ENCODE results near the gene ISG15. TPM values are rescaled to one million over a fixed set of nuclear protein-coding genes. Genes with fewer than 3 reads are reported as not detected.
"Not testable (repeated sequence)": the region's sequence is repeated elsewhere in the genome, so short reads cannot be mapped to it uniquely, and the experiment has no call there.

Gene ISG15
- total RNA-seq, 1 donor from 2014 or later: 53.7 TPM

DNA sequence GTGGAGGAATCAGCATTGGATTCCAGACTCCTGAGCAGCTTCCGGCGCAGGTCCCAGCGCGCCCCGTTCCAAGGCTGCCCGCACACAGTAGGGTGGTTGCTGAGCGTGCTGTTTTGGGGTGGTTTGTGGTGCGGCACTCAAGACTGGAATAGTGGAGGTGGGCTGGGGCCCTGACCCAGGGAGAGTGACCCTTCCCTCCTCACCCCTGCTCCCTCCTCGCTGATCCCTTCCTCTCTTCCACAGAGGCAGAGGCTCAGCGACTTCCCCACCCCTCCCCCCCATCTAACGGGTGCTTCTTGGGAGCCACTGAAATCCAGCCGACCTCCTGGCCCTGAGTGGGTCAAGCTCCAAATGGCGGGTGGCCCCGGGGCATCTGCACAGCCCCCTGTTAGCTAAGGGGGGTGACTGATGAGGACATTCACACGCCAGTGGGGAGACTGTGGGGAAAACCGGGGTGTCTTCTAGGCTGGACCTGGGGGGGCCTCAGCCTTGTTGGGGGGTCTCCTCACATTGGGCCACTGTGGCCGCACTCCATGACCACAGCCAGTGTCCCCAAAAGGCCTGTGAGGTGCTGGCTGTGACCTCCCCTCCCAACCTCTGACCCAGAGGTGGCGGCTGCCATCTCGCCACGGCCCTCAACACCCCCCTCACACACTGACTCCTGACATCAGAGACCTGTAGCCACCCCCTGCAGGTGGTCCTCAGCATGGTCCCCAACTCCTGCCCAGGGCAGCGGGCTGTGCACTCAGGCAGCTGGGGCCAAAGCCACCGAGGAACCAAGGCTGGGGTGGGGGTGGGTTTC, 9.5 kb upstream of the ISG15 start:
- peaks cover 25% of the 10 kb centered on the region for H3K27me3 Mint-ChIP-seq (ENCODE audit: insufficient read depth)
- H3K36me3 Mint-ChIP-seq (ENCODE audit: low read depth): no peaks in the 10 kb centered on the region
- intact Hi-C loops (cut with micrococcal nuclease): no loop called here
- H3K9me3 Mint-ChIP-seq: no peaks in the 10 kb centered on the region
- DNase-seq (ENCODE audit: low spot score): no peak
- peaks cover 11% of the 10 kb centered on the region for H3K4me1 Mint-ChIP-seq (ENCODE audit: low read depth)
- H3K4me3 Mint-ChIP-seq: no peak overlapping the region
- no peak overlapping the region for H3K27ac Mint-ChIP-seq

DNA sequence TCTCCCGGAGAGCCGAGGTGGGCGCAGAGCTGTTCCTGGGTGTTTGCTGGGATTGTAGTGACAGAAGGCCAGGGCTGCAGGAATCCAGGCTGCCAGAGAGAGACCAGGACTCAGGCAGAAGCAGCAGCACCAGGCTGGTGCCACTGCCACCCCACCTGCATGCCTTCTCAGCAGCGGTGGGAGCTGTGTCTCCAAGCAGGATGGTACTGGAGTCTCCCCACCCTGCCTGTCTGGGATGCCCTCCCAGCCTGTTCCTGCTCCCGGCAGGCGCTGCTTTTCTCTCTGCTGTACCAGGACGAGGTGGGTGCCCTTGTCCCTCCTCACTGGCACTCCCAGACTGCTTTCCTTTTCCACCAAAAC, 8.9 kb upstream of the ISG15 start:
- Mint-ChIP-seq H3K27ac (no peak overlapping the region), H3K4me1 (ENCODE audit: low read depth) (peaks cover 11% of the 10 kb centered on the region), H3K4me3 (no peak overlapping the region), H3K9me3 (no peaks in the 10 kb centered on the region), H3K36me3 (ENCODE audit: low read depth) (no peaks in the 10 kb centered on the region), H3K27me3 (ENCODE audit: insufficient read depth) (peaks cover 29% of the 10 kb centered on the region)
- intact Hi-C loops (cut with micrococcal nuclease): no loop called here
- DNase-seq (ENCODE audit: low spot score): no peak

DNA sequence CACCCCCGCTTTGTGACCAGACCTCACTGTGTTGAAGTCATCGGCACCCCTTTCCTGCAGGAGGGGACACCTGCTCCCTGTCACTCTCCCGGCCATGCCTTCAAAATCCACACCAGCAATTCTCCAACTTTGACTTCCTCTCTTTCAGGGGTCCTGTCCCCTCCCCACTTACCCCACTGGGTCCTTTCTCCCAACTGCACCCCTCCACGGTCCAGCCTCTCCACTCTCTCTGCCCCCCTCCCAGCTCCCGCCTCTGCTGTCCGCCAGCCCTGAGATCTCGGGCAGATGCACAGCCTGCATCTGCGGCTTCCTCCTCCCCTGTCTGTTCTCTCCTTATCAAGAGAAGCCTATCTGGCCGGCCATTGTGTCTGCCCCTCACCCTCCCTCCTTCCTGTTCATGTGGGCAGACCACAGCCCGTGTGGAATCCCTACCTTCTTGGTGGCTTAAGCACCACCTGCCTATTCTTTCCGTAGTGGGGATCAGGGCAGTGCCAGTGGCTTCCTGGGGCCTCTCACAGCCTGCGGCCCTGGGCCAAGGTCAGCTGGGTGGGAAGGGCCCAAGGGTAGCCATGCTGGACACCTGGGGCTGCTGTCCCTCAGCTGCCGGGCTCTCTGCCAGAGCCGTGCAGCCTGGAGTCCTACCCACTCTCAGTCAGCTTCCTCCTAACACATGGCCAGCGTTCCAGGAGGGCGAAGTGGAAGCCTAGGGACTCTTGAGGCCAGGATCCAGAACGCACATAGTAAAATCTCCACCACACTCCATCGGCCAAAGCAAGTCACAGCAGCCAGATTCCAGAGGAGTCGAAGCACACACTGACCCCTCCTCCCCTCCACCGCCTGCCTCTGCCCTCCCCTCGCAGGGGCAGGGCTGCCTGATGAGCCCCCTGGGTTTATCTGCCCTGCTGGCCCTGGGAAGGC, 8.3 kb upstream of the ISG15 start:
- no peak for DNase-seq (ENCODE audit: low spot score)
- H3K27ac Mint-ChIP-seq: no peak overlapping the region
- peaks cover 29% of the 10 kb centered on the region for H3K27me3 Mint-ChIP-seq (ENCODE audit: insufficient read depth)
- peaks cover 11% of the 10 kb centered on the region for H3K4me1 Mint-ChIP-seq (ENCODE audit: low read depth)
- intact Hi-C loops (cut with micrococcal nuclease): no loop called here
- no peaks in the 10 kb centered on the region for H3K36me3 Mint-ChIP-seq (ENCODE audit: low read depth)
- H3K4me3 Mint-ChIP-seq: peak overlapping the region; percentile 32
- H3K9me3 Mint-ChIP-seq: no peaks in the 10 kb centered on the region

DNA sequence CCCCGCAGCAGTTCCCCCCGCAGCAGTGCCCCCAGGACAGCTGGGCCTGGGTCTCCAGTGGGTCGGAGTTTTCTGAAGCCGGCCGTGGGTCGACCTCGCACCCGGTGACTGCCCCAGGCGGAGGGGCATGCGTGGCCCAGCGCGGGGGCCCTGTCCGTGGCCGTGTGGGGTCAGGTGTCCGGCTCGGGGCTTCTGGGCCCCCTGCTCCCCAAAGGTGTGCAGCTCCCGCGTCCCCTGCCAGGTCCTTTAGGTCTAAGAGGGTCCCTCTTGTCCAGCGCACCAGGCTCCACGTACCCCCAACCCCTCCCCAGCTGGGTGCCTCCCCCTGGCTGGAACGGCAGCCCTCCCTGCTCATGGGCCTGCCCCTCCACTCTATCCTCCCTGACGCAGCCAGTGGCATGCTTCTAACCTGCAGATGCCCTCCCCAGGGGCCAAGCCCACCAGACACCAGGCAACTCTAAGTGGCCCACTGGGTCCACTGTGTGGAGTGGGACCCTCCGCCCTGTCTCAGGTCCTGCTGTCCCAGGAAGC, 7.5 kb upstream of the ISG15 start:
- H3K9me3 Mint-ChIP-seq: no peaks in the 10 kb centered on the region
- peaks cover 29% of the 10 kb centered on the region for H3K27me3 Mint-ChIP-seq (ENCODE audit: insufficient read depth)
- no peak overlapping the region for H3K27ac Mint-ChIP-seq

DNA sequence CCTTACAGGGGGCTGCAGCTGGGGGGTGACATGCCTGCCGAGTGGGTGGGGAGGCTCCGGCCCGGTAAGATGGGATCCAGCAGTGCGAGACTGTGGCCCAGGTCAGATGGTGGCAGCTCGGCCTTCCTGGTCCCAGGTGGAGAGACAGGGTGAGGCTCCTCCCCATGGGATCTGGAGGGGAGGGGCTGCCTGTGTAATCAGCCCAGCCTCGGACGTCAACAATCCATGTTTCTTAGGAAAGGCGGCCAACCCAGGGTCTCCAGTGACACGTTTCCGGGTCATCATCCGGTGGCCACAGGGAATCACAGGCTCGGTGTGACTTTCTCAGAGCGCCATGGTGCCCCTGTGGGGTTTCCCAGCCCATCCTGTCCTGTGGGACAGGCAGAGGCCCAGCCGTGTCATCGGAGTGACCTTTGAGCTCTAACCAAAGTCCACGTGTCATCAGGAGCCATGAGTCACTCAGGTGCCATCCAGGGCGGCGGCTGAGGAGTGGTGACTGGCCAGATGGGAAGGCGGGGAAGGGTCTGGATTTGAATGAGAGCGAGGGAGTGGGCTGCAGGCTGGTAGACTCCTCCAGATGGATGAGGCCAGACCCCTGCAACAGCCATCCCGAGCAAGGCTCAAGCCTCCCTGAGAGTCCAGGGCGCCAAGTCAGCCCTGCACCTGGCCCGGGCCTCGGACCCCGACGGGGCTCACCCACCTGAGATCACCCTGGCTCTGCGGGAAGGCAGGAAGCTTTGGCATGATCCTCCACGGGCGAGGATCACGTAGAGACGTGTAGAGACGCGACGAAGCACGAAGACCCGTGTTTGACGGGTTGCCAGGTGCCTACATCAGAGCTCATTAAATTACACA, 6.8 kb upstream of the ISG15 start:
- Mint-ChIP-seq H3K36me3 (ENCODE audit: low read depth) (no peaks in the 10 kb centered on the region), H3K9me3 (no peaks in the 10 kb centered on the region), H3K4me3 (no peak overlapping the region), H3K27ac (no peak overlapping the region), H3K27me3 (ENCODE audit: insufficient read depth) (peaks cover 29% of the 10 kb centered on the region), H3K4me1 (ENCODE audit: low read depth) (peaks cover 11% of the 10 kb centered on the region)
- DNase-seq (ENCODE audit: low spot score): no peak
- intact Hi-C loops (cut with micrococcal nuclease): no loop called here

More for the DNA sequence above, 7.5 kb upstream of the ISG15 start:
- intact Hi-C loops (cut with micrococcal nuclease): no loop called here
- no peak for DNase-seq (ENCODE audit: low spot score)
- H3K4me1 Mint-ChIP-seq (ENCODE audit: low read depth): peaks cover 11% of the 10 kb centered on the region
- no peaks in the 10 kb centered on the region for H3K36me3 Mint-ChIP-seq (ENCODE audit: low read depth)
- H3K4me3 Mint-ChIP-seq: no peak overlapping the region

DNA sequence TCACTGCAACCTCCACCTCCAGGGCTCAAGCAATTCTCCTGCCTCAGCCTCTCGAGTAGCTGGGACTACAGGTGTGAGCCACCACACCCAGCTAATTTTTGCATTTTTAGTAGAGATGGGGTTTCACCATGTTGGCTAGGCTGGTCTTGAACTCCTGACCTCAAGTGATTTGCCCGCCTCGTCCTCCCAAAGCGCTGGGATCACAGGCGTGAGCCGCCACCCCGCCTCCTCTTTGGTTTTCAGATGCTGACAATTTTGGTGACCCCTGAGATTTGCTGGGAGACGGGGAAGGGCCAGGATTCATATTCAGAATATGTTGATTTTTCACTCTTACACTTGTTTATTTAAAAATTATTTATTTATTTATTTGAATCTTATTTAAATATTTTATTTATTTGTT, 3.2 kb upstream of the ISG15 start:
- H3K36me3 Mint-ChIP-seq (ENCODE audit: low read depth); DNase-seq (ENCODE audit: low spot score); H3K27me3 Mint-ChIP-seq (ENCODE audit: insufficient read depth); H3K27ac Mint-ChIP-seq; H3K9me3 Mint-ChIP-seq; H3K4me3 Mint-ChIP-seq; intact Hi-C loops (cut with micrococcal nuclease): not testable (repeated sequence)
- H3K4me1 Mint-ChIP-seq (ENCODE audit: low read depth): peaks cover 30% of the 10 kb centered on the region

DNA sequence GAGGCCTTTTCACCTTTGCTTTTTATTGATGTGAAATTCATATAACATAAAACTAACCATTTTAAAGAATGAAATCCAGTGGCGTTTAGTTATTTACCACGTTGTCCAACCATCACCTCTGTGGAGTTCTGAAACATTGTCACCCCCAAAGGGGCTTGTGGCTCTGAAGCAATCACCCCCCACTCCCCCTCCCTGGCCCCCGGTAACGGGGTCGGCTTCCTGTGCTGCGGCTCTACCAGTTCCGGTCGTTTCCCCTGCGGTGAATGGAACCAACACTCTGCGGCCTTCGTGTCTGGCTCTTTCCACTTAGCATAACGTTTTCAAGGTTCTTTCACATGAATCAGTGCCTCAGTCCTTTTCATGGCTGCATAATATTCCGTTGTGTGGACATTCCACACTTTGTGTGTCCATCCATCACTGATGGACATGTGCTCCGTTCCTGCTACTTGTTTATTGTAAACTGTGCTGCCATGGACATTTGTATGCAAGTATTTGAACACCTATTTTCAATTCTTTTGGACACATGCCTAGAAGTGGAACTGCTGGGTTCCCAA, 1.8 kb upstream of the ISG15 start:
- Mint-ChIP-seq H3K36me3 (ENCODE audit: low read depth) (peaks cover 5% of the 10 kb centered on the region), H3K27me3 (ENCODE audit: insufficient read depth) (peaks cover 5% of the 10 kb centered on the region), H3K9me3 (no peaks in the 10 kb centered on the region), H3K4me3 (no peak overlapping the region), H3K27ac (no peak overlapping the region), H3K4me1 (ENCODE audit: low read depth) (peaks cover 29% of the 10 kb centered on the region)
- intact Hi-C loops (cut with micrococcal nuclease): no loop called here
- DNase-seq (ENCODE audit: low spot score): no peak

DNA sequence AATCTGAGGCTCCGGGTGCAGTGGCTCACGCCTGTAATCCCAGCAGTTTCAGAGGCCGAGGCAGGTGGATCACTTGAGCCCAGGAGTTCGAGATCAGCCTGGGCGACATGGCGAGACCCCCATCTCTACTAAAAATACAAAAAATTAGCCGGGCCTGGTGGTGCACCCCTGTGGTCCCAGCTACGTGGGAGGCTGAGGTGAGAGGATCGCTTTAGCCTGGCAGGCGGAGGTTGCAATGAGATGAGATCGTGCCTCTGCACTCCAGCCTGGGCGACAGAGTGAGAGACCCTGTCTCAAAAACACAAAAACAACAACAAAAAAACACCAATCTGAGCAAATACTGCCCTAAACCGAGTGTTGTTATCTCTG, 577 bp upstream of the ISG15 start:
- H3K9me3 Mint-ChIP-seq; DNase-seq (ENCODE audit: low spot score); H3K27me3 Mint-ChIP-seq (ENCODE audit: insufficient read depth); H3K36me3 Mint-ChIP-seq (ENCODE audit: low read depth): not testable (repeated sequence)
- intact Hi-C loops (cut with micrococcal nuclease): loop anchor here (1.0 to 2.0 kb wide), 5 partner anchors 12 to 363 kb away; partner anchors contain the start of genes AURKAIP1, C1orf159 and HES4
- Mint-ChIP-seq H3K4me3 (peak overlapping the region; percentile 89), H3K27ac (peak overlapping the region; percentile 96), H3K4me1 (ENCODE audit: low read depth) (peaks cover 37% of the 10 kb centered on the region)

DNA sequence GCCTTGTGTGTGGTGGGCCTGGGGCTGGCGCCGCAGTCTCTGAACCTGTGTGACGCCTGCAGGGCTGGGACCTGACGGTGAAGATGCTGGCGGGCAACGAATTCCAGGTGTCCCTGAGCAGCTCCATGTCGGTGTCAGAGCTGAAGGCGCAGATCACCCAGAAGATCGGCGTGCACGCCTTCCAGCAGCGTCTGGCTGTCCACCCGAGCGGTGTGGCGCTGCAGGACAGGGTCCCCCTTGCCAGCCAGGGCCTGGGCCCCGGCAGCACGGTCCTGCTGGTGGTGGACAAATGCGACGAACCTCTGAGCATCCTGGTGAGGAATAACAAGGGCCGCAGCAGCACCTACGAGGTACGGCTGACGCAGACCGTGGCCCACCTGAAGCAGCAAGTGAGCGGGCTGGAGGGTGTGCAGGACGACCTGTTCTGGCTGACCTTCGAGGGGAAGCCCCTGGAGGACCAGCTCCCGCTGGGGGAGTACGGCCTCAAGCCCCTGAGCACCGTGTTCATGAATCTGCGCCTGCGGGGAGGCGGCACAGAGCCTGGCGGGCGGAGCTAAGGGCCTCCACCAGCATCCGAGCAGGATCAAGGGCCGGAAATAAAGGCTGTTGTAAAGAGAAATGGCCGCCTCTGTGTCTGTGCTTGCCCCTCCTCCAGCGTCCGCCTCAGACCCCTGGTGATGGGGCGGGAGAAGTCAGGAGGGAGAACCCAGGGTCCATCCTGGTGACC, 788 bp downstream of the ISG15 start:
- intact Hi-C loops (cut with micrococcal nuclease): loop anchor here (1.0 to 2.0 kb wide), 5 partner anchors 14 to 361 kb away; partner anchors contain the start of genes AURKAIP1, C1orf159 and HES4
- peaks cover 2% of the 10 kb centered on the region for H3K27me3 Mint-ChIP-seq (ENCODE audit: insufficient read depth)
- no peak for DNase-seq (ENCODE audit: low spot score)
- H3K27ac Mint-ChIP-seq: peak overlapping the region; percentile 96
- H3K36me3 Mint-ChIP-seq (ENCODE audit: low read depth): peaks cover 9% of the 10 kb centered on the region
- peaks cover 37% of the 10 kb centered on the region for H3K4me1 Mint-ChIP-seq (ENCODE audit: low read depth)
- no peaks in the 10 kb centered on the region for H3K9me3 Mint-ChIP-seq
- H3K4me3 Mint-ChIP-seq: peak overlapping the region; percentile 89

DNA sequence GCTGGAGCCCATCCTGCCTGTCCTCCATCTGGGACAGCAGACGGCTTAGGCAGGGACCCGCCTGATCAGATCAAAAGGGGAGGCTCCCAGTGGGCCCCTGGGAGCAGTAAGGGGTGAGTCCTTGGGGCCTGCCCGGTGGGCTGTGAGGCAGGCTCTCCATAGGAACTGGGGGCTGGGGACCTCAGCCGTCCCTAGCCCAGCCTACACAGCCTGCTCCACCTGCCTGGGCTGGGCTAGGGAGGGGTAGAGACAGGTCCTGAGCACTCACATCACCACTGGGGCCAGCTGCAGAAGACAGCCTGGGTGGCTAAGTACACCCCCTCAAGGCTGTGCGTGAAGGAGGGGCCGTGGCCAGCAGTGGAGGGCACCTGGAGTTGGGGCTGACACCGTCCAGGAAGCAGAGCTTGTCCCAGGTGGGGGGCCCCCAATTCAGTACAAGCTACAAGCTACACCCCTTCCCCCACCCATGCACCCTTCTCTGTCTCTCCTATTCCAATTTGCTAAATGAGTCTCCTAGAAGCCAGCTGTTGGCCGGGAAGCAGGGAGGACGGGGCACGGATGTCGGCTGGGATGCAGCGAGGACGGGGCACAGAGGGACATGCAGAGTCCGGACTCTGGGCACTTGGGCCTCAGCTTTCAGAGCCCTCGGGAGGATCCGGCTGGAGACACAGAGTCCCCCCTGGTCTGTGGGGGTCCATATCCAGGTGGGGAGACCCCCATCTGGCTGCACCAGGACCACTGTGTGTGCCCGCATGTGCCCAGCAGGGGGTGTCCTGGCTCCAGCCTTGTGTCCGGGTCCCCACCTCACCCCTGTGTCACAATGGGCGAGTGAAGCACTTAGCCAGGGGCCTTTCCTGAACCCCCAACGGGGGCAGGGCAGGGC, 1.7 kb downstream of the ISG15 start:
- peaks cover 37% of the 10 kb centered on the region for H3K4me1 Mint-ChIP-seq (ENCODE audit: low read depth)
- no peak for DNase-seq (ENCODE audit: low spot score)
- peak overlapping the region; percentile 74 for H3K27ac Mint-ChIP-seq
- no peaks in the 10 kb centered on the region for H3K9me3 Mint-ChIP-seq
- peak overlapping the region; percentile 89 for H3K4me3 Mint-ChIP-seq
- peaks cover 9% of the 10 kb centered on the region for H3K36me3 Mint-ChIP-seq (ENCODE audit: low read depth)
- intact Hi-C loops (cut with micrococcal nuclease): no loop called here
- H3K27me3 Mint-ChIP-seq (ENCODE audit: insufficient read depth): no peaks in the 10 kb centered on the region

All from activated T-helper 1 cell treated with anti-CD3 and anti-CD28 coated beads, Interleukin-12 subunit alpha, Interleukin-12 subunit beta, Interleukin-2, Interleukin-4 antibody, amounts not matched to agents 30 ng/mL and 10 ng/mL and 1 ng/mL, durations not matched to agents 14 hours and 24 hours and 36 hours (primary cell).